ENCODE results near the gene ARHGEF38. TPM values are rescaled to one million over a fixed set of nuclear protein-coding genes. Genes with fewer than 3 reads are reported as not detected.
A peak's percentile ranks its signal among the peaks of the same experiment; 100 is the strongest.
"Not testable (repeated sequence)": the region's sequence is repeated elsewhere in the genome, so short reads cannot be mapped to it uniquely, and the experiment has no call there.

The ARHGEF38 gene
- total RNA-seq, 1 donor from 2014 or later, result not detected

- no peak for DNase-seq (ENCODE audit: low read depth in 2 of 2)
Observed at GRCh38 chr4:105710012-105710600, 157.7 kb downstream of the ARHGEF38 start.

GRCh38 chr4:105710678-105711077 is 158.3 kb downstream of the ARHGEF38 start:
- DNase-seq (ENCODE audit: low read depth in 2 of 2), result no peak

- no peak for DNase-seq (ENCODE audit: low read depth in 2 of 2)
Observed at GRCh38 chr4:105712766-105713165, 160.3 kb downstream of the ARHGEF38 start.

- DNase-seq (ENCODE audit: low read depth in 2 of 2), result peak in 1 of 2 donors; percentile 6
Observed at GRCh38 chr4:105714071-105714521, 161.7 kb downstream of the ARHGEF38 start.

- DNase-seq (ENCODE audit: low read depth in 2 of 2), result no peak
Observed at GRCh38 chr4:105714932-105715331, 162.5 kb downstream of the ARHGEF38 start.

GRCh38 chr4:105715692-105716278 is 163.4 kb downstream of the ARHGEF38 start:
- peak; percentile 52 to 66 for DNase-seq (ENCODE audit: low read depth in 2 of 2)

- DNase-seq (ENCODE audit: low read depth in 2 of 2), result peak in 1 of 2 donors; percentile 17
Observed at GRCh38 chr4:105719204-105719603, 166.8 kb downstream of the ARHGEF38 start.

GRCh38 chr4:105725623-105726022 is 173.2 kb downstream of the ARHGEF38 start:
- no peak for DNase-seq (ENCODE audit: low read depth in 2 of 2)

- DNase-seq (ENCODE audit: low read depth in 2 of 2), result not testable (repeated sequence)
Observed at GRCh38 chr4:105729895-105730294, 177.5 kb downstream of the ARHGEF38 start.

Other genes starting within 250 kb of the ARHGEF38 start
- gene PPA2, start 78.6 kb upstream of the ARHGEF38 start, total RNA-seq, result 34.9 and 45.1 TPM in 2 replicates
- 8.1 and 12.1 TPM in 2 replicates for gene INTS12, start 156.1 kb downstream of the ARHGEF38 start, total RNA-seq
- 5.4 and 5.9 TPM in 2 replicates for gene GSTCD, start 156.2 kb downstream of the ARHGEF38 start, total RNA-seq